ENCODE results near the gene DBH.

- TF ChIP-seq CTCF (IDR thresholded peaks at IDR 0.05) (no peak), EZH2 (IDR thresholded peaks at IDR 0.05; ENCODE audit: borderline replicate concordance, insufficient read depth, low read depth, low read length, poor library complexity, severe bottlenecking) (no peak)
Measured at GRCh38 chr9:133708246-133709014, 72.3 kb downstream of the DBH start.
